Right lobe of liver (tissue), 6 donors: ENCODE data around the gene OR4C5. TPM values are rescaled to one million over a fixed set of nuclear protein-coding genes. Genes with fewer than 3 reads are reported as not detected.
A peak's percentile ranks its signal among the peaks of the same experiment; 100 is the strongest.
"Not testable (repeated sequence)": the region's sequence is repeated elsewhere in the genome, so short reads cannot be mapped to it uniquely, and the experiment has no call there.

ENCODE experiments used
- ATAC-seq, 4 donors: fragments of 200-7000 bp; cut with Tn5 transposase; one replicate each; pipeline ENCODE4 v1.9.1; 2020; ENCODE audit warnings: mild to moderate bottlenecking in 4 of 4, moderate library complexity in 4 of 4
- DNase-seq, 3 donors: peaks; one replicate each; pipeline ENCODE4 v3.0.0-alpha.2; 2020
- H3K27ac ChIP-seq, 3 donors: fragments of 200-600 bp; one replicate each; pipeline ENCODE4 v1.8.0; 2022
- H3K27me3 ChIP-seq, 2 donors: fragments of 200-600 bp; one replicate each; pipeline ENCODE4 v1.8.0; 2022
- H3K36me3 ChIP-seq, 4 donors: fragments of 200-600 bp; sonication (generic) in 1 of 4; one replicate each; pipeline versions ENCODE4 v1.5.1 to v1.8.0; 2017 to 2022; ENCODE audit warnings: control low read depth in 1 of 4
- H3K4me1 ChIP-seq, 4 donors: fragments of 200-600 bp; sonication (generic) in 1 of 4; one replicate each; pipeline versions ENCODE4 v1.5.1 to v1.8.0; 2017 to 2022; ENCODE audit warnings: control low read depth in 1 of 4
- H3K4me3 ChIP-seq, 3 donors: fragments of 200-600 bp; one replicate each; pipeline ENCODE4 v1.8.0; 2022
- H3K9me3 ChIP-seq, 4 donors: fragments of 200-600 bp; sonication (generic) in 1 of 4; one replicate each; pipeline versions ENCODE4 v1.5.1 to v1.8.0; 2017 to 2022; ENCODE audit warnings: control low read depth in 1 of 4
- POLR2A ChIP-seq: fragments of 450-650 bp; IDR thresholded peaks from one replicate; pipeline ENCODE4 v1.6.1; 2017; ENCODE audit warnings: antibody characterized with exemption, mild to moderate bottlenecking
- WGBS: methylation state at CpG from one replicate; pipeline ENCODE4 v1.1.6; 2018; ENCODE audit warnings: low coverage, low lambda C conversion rate; ENCODE audit not compliant: insufficient coverage; ENCODE audit errors: missing lambda C conversion rate; 5-methylcytosine and 5-hydroxymethylcytosine counted together
- intact Hi-C, 2 donors: fragments of 100-400 bp; cut with DNase I; formaldehyde crosslinking; loops; one replicate each; pipeline versions ENCODE4 v1.11.2 to v1.14.1; 2022
- total RNA-seq, 6 experiments: library from RNA; depleted of rRNA in 2 of 6; stranded (reverse); fragments of >200 nt in 2 of 6; fragmentation: NEBNext Ultra II Directional in 3 of 6; extraction: Animal tissue kit (Norgen Biotek cat#: 25700) in 3 of 6; gene quantifications; one replicate each; pipeline versions ENCODE4 v1.1.0 to v1.2.4, GENCODE V29; 2016 to 2023
- TF ChIP-seq, protein P1 (sequence below), 4 donors: fragments of 200-600 bp in 3 of 4; fragments of 450-650 bp in 1 of 4; IDR thresholded peaks; one replicate each; pipeline versions ENCODE4 v1.5.1 to v1.8.0; 2016 to 2022; ENCODE audit warnings: antibody characterized with exemption in 4 of 4, mild to moderate bottlenecking in 2 of 4
- donor health status: DM: no; HTN: yes; CAD: no.
- donor health status: DM: no; HTN: no; CAD: no.
- donor health status: DM: no; HTN: no; CAD: no.
- donor health status: DM: no; HTN: yes; CAD: no.
- donor health status: DM: no; HTN: yes; CAD: no.

Gene OR4C5
- total RNA-seq, 6 experiments from 2014 or later, result not detected

DNA sequence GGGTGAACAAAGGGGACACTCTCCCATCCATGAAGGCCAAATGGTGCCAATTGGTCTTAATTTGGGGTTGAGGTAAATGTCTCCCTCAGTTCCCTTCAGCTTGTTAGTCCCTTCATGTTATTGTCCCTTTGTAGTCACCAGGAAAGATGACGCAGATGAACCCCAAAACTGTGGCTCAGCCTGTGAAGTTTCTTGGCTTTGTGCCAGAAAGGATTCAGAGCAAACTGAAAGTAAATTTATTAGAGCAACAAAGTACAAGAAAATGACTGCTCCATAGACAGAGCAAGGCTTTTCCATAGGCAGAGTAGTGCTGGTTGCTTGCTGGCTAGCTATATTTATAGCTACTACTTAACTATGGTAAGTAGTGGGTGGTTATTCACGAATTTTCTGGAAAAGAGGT is 24.8 kb downstream of the OR4C5 start:
- Histone ChIP-seq H3K4me1 (no peaks in the 10 kb centered on the region), H3K27me3 (no peaks in the 10 kb centered on the region), H3K36me3 (no peaks in the 10 kb centered on the region), H3K4me3 (no peak overlapping the region), H3K9me3 (no peaks in the 10 kb centered on the region), H3K27ac (no peak overlapping the region)
- no peak for DNase-seq
- 31% methylated on average over 2 of the region's 2 CpGs for WGBS
- TF ChIP-seq, protein P1, sequence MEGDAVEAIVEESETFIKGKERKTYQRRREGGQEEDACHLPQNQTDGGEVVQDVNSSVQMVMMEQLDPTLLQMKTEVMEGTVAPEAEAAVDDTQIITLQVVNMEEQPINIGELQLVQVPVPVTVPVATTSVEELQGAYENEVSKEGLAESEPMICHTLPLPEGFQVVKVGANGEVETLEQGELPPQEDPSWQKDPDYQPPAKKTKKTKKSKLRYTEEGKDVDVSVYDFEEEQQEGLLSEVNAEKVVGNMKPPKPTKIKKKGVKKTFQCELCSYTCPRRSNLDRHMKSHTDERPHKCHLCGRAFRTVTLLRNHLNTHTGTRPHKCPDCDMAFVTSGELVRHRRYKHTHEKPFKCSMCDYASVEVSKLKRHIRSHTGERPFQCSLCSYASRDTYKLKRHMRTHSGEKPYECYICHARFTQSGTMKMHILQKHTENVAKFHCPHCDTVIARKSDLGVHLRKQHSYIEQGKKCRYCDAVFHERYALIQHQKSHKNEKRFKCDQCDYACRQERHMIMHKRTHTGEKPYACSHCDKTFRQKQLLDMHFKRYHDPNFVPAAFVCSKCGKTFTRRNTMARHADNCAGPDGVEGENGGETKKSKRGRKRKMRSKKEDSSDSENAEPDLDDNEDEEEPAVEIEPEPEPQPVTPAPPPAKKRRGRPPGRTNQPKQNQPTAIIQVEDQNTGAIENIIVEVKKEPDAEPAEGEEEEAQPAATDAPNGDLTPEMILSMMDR (IDR thresholded peaks at IDR 0.05), result no peak
- no peak for TF ChIP-seq POLR2A
- ATAC-seq, result no peak
- intact Hi-C loops, result no loop called here

DNA sequence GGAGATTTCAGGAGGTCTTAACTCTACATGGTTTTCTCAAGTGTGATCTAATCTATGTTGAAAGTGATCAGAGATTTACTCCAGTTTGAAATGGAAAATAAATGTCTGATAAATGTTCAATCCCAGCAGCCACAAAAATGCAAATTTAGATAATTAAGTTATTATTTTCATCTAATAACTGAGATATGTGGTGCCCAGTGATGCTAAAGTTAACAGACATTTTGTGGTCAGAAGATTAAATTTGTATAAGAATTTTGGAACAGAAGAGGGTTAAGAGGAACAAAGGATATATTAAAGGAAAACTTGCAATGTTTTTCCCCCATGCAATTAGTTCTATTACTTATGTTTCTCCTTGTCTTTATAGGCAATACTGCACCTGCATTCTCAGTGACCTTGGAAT is 41.6 kb downstream of the OR4C5 start, which contains the start of gene OR4C3:
OR4C3 (plus strand) TSS at position 301 of the 400 bp plus-strand sequence. CDS start 102 bp downstream, outside the sequence.
- ATAC-seq, H3K36me3 ChIP-seq, H3K9me3 ChIP-seq, intact Hi-C loops, DNase-seq, H3K27me3 ChIP-seq, H3K4me3 ChIP-seq, H3K4me1 ChIP-seq, H3K27ac ChIP-seq: not testable (repeated sequence)

DNA sequence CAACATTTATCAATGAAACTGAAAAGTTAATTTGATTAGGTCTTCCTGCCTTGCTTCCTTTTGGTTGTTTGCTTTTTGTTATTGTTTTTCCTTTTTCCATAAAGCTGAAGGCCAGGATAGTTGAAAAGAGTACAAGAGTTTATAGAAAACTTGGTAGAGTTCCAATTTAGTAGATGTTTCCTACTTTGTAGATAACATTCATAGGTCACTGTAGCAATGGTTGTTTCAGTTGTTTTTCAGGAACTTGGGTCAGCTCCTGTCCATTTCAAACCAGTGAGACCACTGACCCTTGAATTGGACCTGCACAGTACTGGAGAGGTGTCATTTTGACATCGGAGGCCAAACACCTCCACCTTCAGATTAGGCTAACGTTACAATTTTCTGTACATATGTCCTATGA is 46.5 kb downstream of the OR4C5 start:
- intact Hi-C loops, H3K4me1 ChIP-seq, H3K36me3 ChIP-seq, H3K27ac ChIP-seq, DNase-seq, H3K27me3 ChIP-seq, H3K4me3 ChIP-seq, H3K9me3 ChIP-seq: not testable (repeated sequence)
- WGBS, result no CpG with 5 or more reads among the region's 2 CpGs
- ATAC-seq, result peak; percentile 38 to 78 (median 60)

Other genes starting within 250 kb of the OR4C5 start
- gene OR4B1, start 149.7 kb downstream of the OR4C5 start, total RNA-seq, result not detected
- gene OR4X2, start 121.4 kb downstream of the OR4C5 start, total RNA-seq, result not detected
- not detected for gene OR4X1, start 102.6 kb downstream of the OR4C5 start, total RNA-seq
- not detected for gene OR4S1, start 60.2 kb downstream of the OR4C5 start, total RNA-seq
- not detected for gene OR4C3, start 41.5 kb downstream of the OR4C5 start, total RNA-seq
- gene OR4A47, start 122.3 kb upstream of the OR4C5 start, total RNA-seq, result not detected